Measurements from ENCODE around the gene C2orf68.

DNA sequence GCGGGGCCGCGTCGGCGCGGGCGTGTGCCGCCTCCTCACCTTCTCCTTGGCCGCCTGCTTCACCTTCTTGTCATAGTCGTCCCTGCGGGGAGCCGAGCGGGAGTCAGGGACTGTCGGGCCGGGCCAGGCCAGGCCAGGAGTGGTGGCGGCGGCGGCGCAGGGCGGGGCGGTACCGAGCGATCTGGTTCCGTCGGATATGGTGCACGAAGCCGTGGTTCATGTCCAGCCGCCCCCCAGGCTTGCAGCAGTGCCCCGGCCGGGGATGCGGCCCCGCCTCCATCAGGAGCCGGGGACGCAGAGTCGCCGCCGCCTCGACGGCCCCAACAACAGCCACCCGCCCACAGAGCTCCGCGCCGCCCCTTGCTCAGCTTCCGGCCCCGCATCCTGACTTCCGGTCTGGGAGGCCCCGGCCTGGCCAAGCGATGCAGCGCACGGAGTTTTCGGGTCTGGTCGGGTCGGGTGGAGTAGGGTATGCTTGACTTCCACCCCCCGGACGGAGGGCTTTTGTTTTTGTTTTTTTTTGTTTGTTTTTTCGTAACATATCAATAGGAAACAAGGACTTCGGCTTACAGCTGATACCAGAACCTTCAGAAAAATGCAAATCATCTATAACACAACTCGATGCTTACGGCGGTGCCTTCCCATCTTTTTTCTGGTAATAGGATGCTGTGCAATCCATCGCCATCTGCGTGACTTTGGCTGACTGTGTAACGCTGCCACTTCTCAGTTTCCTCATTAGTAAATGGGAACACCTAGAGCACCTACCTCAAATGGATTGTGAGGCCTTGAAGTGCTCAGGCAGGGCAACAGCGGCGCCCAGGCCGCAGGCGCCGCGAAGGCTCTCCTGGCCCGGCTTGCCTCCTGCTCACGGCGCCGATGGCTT, at the start of gene C2orf68:
- TF ChIP-seq CREB1 (IDR thresholded peaks at IDR 0.05; ENCODE audit: low read depth) (no peak), EGR1 (IDR thresholded peaks at IDR 0.05) (peak; percentile 65)
